Small intestine (tissue), 7 donors: ENCODE results near the gene DNMT1. TPM values are rescaled to one million over a fixed set of nuclear protein-coding genes. Genes with fewer than 3 reads are reported as not detected.
"Not testable (repeated sequence)": the region's sequence is repeated elsewhere in the genome, so short reads cannot be mapped to it uniquely, and the experiment has no call there.

ENCODE experiments used
- DNase-seq, 2 donors: peaks; one replicate each; pipeline versions ENCODE4 v3.0.0 to v3.0.0-alpha.2; 2013
- FAIRE-seq: peaks from 2 replicates; lab custom pipeline; 2012; peaks lifted over from hg19 to GRCh38; lab: Jason Lieb, UNC
- H3K27ac ChIP-seq, 3 donors: one replicate each; pipeline ENCODE4 v1.5.1; 2013; ENCODE audit warnings: low read length in 2 of 3, mild to moderate bottlenecking in 2 of 3, control low read depth in 1 of 3, inconsistent platforms in 1 of 3, low read depth in 1 of 3, moderate library complexity in 1 of 3
- H3K27me3 ChIP-seq, 3 donors: one replicate each; pipeline ENCODE4 v1.6.1; 2013; ENCODE audit warnings: low read length in 3 of 3, inconsistent platforms in 1 of 3; ENCODE audit not compliant: control insufficient read depth in 3 of 3, insufficient read depth in 3 of 3
- H3K36me3 ChIP-seq, 3 donors: one replicate each; pipeline ENCODE4 v1.6.1; 2013; ENCODE audit warnings: low read length in 3 of 3, inconsistent platforms in 1 of 3, low read depth in 1 of 3, mild to moderate bottlenecking in 1 of 3, moderate library complexity in 1 of 3; ENCODE audit not compliant: control insufficient read depth in 3 of 3, insufficient read depth in 2 of 3
- H3K4me1 ChIP-seq, 3 donors: one replicate each; pipeline ENCODE4 v1.6.1; 2013; ENCODE audit warnings: low read length in 2 of 3, inconsistent platforms in 1 of 3, low read depth in 1 of 3, mild to moderate bottlenecking in 1 of 3, moderate library complexity in 1 of 3; ENCODE audit not compliant: control insufficient read depth in 3 of 3, insufficient read depth in 2 of 3
- H3K4me3 ChIP-seq, 3 donors: one replicate each; pipeline ENCODE4 v1.5.1; 2013; ENCODE audit warnings: low read length in 3 of 3, control low read depth in 1 of 3, inconsistent platforms in 1 of 3, low read depth in 1 of 3, mild to moderate bottlenecking in 1 of 3, moderate library complexity in 1 of 3
- H3K9me3 ChIP-seq, 2 donors: one replicate each; pipeline ENCODE4 v1.6.1; 2013; ENCODE audit warnings: low read depth in 1 of 2, low read length in 1 of 2; ENCODE audit not compliant: control insufficient read depth in 2 of 2, insufficient read depth in 1 of 2
- WGBS, 3 donors: extraction: QIAGEN DNeasy Blood & Tissue Kit; methylation state at CpG; one replicate each; pipeline ENCODE4 v1.1.7; 2013; 5-methylcytosine and 5-hydroxymethylcytosine counted together
- polyA plus RNA-seq, 4 donors: library from polyadenylated mRNA; stranded (reverse) in 3 of 4; unstranded in 1 of 4; fragments of 200-250 nt in 3 of 4; fragments of 120-200 nt in 1 of 4; gene quantifications; one replicate each; pipeline versions ENCODE4 v1.2.1 to v1.2.3, GENCODE V29; 2013
- donor health status: healthy with polysubstance abuse.
- donor health status: control.
- donor health status: control.
- donor health status: Bipolar disorder and iron deficiency.
- donor health status: healthy.

The DNMT1 gene
- polyA plus RNA-seq, 4 donors: 10.0 to 44.8 (median 22.9) TPM

DNA sequence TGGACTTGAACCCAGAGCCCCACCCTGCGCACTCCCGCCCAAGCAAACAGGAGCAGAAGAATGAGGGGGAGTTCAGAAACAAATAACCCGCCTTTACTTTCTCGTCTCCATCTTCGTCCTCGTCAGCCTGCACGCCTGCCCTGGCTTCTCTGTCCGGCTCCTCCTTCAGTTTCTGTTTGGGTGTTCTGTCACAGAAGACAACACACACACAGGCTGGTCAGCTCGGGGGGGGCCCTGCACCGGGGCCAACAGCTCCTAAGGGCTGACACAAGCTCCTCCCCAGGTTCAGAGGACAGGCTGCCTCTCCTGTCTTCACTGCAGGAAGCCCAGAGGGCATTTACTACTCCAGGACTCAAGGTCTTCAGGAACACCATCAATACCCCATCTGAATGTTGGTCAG lies 28.3 kb downstream of the DNMT1 start:
- H3K9me3 ChIP-seq, DNase-seq, H3K27me3 ChIP-seq, H3K27ac ChIP-seq, H3K4me1 ChIP-seq, FAIRE-seq, H3K4me3 ChIP-seq: not testable (repeated sequence)
- peaks cover 0 to 71% (median 13%) of the 10 kb centered on the region in 3 donors for H3K36me3 ChIP-seq
- WGBS, 3 donors: 92 to 98% (median 95%) methylated on average over 10 of the region's 10 CpGs

DNA sequence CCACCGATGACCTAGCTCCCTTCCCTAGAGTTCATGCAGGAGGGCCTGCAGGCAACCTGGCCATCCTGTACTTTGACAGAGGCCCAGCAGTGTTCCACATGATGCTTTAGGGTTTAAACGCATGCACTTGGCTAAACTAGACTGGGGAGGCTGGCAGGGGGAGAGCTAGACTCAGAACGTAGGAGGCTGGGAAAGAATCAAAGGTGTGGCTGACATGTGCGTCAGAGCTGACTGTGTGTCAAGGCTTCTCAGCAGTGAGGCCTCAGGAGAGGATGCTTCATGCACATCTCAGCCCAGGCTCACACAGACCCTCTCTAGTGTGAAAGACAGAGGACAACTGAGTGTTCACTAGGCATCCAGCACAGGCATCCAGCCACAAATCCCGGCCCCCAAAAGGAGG lies 28.7 kb downstream of the DNMT1 start:
- 94 to 95% (median 95%) methylated on average over 5 of the region's 5 CpGs for WGBS, 3 donors
- FAIRE-seq (no peak), DNase-seq (no peak)
- Histone ChIP-seq H3K27ac (no peak overlapping the region), H3K36me3 (peaks cover 0 to 72% (median 13%) of the 10 kb centered on the region in 3 donors), H3K4me3 (no peak overlapping the region), H3K9me3 (no peaks in the 10 kb centered on the region), H3K4me1 (no peaks in the 10 kb centered on the region), H3K27me3 (no peaks in the 10 kb centered on the region)

DNA sequence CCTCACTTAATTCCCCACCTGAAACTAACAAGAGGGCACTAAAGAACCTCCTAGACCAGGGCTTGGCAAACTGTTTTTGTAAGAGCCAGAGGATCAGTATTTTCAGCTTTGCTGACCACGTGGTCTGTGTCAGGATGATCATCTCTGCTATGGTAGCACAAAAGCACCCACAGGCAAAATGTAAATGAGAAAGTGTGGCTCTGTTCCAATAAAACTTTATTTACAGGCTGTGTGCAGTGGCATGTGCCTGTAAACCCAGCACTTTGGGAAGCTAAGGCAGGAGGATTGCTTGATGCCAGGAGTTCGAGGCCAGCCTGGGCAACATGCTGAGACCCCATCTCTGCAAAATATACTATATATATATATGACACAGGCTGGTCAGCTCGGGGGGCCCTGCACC lies 31.2 kb downstream of the DNMT1 start:
- H3K9me3 ChIP-seq: no peaks in the 10 kb centered on the region
- no peaks in the 10 kb centered on the region for H3K27me3 ChIP-seq
- no peak overlapping the region for H3K27ac ChIP-seq
- 89 to 96% (median 96%) methylated on average over 3 of the region's 3 CpGs for WGBS, 3 donors
- FAIRE-seq (no peak), DNase-seq (no peak)
- H3K36me3 ChIP-seq: peaks cover 0 to 79% (median 21%) of the 10 kb centered on the region in 3 donors
- H3K4me1 ChIP-seq: no peaks in the 10 kb centered on the region
- H3K4me3 ChIP-seq: no peak overlapping the region

DNA sequence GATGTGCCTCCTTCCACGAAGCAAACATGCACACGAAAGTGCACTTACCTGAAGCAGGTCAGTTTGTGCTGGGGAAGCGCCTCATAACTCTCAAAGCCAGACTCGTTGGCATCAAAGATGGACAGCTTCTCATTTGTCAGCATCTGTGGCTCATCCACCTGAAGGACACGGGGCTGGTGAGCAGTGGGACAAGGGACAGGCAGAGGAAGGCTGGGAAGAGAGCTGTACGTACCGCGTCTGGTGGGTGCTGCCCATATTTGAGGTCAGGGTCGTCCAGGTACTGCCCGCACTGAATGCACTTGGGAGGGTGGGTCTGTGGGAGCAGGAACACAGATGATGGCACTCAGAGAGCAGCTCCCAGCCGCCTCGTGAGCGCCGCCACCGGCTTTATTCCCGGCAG lies 35.1 kb downstream of the DNMT1 start:
- H3K36me3 ChIP-seq: peaks cover 5 to 90% (median 24%) of the 10 kb centered on the region in 3 donors
- no peaks in the 10 kb centered on the region for H3K4me1 ChIP-seq
- H3K27ac ChIP-seq: no peak overlapping the region
- DNase-seq: no peak
- no peaks in the 10 kb centered on the region for H3K9me3 ChIP-seq
- FAIRE-seq: no peak
- WGBS, 3 donors: 93 to 95% (median 94%) methylated on average over 16 of the region's 16 CpGs
- no peak overlapping the region for H3K4me3 ChIP-seq
- H3K27me3 ChIP-seq: no peaks in the 10 kb centered on the region

DNA sequence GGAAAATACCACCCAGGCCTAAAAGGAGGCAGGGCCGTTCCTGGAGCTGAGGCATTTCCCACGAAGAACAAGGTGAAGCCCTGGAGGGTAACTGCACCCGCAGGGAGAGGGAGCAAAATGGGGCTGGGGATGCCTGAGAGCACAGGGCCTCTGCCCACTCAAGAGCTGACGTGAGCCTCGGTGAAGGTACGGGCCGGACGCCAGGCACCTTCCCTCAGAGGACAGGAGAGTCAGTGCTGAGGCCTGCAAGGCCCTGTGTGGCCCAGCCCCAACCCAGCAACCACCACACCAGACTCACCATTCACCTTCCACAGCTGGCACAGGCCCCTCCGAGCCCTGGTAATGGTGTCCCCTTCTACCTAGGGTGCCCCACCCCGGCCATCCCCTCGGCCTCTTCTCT lies 36.3 kb downstream of the DNMT1 start:
- Histone ChIP-seq H3K36me3 (peaks cover 8 to 89% (median 30%) of the 10 kb centered on the region in 3 donors), H3K27me3 (no peaks in the 10 kb centered on the region), H3K4me3 (no peak overlapping the region), H3K27ac (no peak overlapping the region), H3K4me1 (no peaks in the 10 kb centered on the region), H3K9me3 (no peaks in the 10 kb centered on the region)
- 96 to 99% (median 97%) methylated on average over 10 to 11 of the region's 11 CpGs for WGBS, 3 donors
- FAIRE-seq (no peak), DNase-seq (no peak)

DNA sequence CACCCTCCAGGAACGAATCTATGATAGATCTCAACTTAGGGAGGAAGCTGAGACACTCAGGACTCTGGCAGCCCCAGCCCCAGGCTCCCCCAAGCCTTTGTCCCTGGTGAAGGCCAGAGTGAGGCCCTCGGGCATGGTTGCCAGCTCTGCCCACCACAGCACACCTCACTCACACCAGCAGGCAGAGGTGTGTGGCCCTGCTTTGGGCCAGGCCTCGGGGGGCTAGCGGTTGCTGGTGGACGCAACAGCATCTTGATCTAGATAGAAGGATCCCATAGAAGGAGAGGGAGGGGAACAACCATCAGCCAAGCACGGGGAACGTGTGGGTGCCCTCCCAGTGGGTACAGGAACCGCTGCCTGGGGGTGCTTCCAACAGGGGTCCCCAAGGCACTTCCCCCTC lies 36.7 kb downstream of the DNMT1 start:
- Histone ChIP-seq H3K36me3 (peaks cover 8 to 86% (median 30%) of the 10 kb centered on the region in 3 donors), H3K4me1 (no peaks in the 10 kb centered on the region), H3K9me3 (no peaks in the 10 kb centered on the region), H3K27me3 (no peaks in the 10 kb centered on the region), H3K4me3 (no peak overlapping the region), H3K27ac (no peak overlapping the region)
- no peak for FAIRE-seq
- DNase-seq: no peak
- WGBS, 3 donors: 92 to 94% (median 93%) methylated on average over 8 of the region's 8 CpGs

DNA sequence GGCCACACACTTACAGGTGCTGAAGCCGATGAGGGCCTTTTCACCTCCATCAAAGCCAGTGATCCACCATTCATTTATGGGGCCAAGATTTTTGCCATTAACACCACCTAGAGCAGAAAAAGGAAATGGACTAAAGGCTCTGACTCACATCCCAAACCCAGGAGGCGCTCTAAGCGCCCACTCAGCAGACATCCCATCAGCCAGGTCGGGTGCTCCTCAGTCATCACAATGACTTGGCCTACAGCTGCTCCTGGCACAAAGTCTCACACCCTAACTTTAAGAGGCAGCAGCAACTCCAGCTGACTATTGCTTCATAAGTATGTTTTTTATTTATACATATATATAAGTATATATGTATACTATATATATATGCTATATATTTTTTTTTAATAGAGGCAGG lies 38.9 kb downstream of the DNMT1 start:
- Histone ChIP-seq H3K4me3 (no peak overlapping the region), H3K4me1 (no peaks in the 10 kb centered on the region), H3K27ac (no peak overlapping the region), H3K9me3 (no peaks in the 10 kb centered on the region), H3K36me3 (peaks cover 10 to 86% (median 38%) of the 10 kb centered on the region in 3 donors), H3K27me3 (no peaks in the 10 kb centered on the region)
- FAIRE-seq (no peak), DNase-seq (no peak)
- WGBS, 3 donors: 89 to 96% (median 93%) methylated on average over 4 of the region's 4 CpGs

DNA sequence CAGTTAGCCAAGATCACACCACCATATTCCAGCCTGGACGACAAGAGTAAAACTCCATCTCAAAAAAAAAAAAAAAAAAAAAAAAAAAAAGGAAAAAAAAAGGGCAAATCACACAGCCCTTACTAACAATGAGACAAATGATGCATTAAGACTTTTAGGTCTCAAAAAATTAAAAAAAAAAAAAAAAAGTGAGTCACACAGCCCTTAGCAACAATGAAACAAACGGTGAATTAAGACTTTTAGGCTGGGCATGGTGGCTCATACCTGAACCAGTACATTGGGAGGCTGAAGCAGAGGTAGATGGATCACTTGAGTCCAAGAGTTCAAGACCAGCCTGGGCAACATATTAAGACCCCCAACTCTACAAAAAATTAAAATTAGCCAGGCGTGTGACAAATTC lies 42.7 kb downstream of the DNMT1 start:
- H3K27me3 ChIP-seq: no peaks in the 10 kb centered on the region
- DNase-seq (no peak), FAIRE-seq (no peak)
- H3K36me3 ChIP-seq: peaks cover 20 to 74% (median 28%) of the 10 kb centered on the region in 3 donors
- H3K27ac ChIP-seq: no peak overlapping the region
- no peak overlapping the region for H3K4me3 ChIP-seq
- H3K9me3 ChIP-seq: no peaks in the 10 kb centered on the region
- WGBS, 3 donors: 88 to 95% (median 90%) methylated on average over 3 of the region's 3 CpGs
- no peaks in the 10 kb centered on the region for H3K4me1 ChIP-seq

DNA sequence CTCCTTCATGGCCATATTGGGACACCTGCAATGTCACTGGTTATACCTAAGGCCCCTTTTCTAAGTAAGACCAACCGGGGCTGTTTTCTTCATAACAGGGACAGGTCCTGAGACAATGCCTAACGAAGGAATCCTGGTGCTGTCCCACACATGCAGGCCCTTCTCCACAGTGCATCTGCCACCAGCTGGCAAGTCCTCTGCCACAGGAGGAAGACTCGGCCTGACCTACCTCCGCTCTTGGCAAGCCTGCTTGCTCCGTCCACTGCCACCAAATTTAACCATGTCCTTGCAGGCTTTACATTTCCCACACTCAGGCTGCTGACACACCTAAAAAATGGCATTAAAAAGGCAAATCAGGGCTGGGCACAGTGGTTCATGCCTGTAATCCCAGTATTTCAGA lies 43.2 kb downstream of the DNMT1 start:
- Histone ChIP-seq H3K4me3 (no peak overlapping the region), H3K27ac (no peak overlapping the region), H3K36me3 (peaks cover 21 to 76% (median 30%) of the 10 kb centered on the region in 3 donors), H3K4me1 (no peaks in the 10 kb centered on the region), H3K9me3 (no peaks in the 10 kb centered on the region), H3K27me3 (no peaks in the 10 kb centered on the region)
- DNase-seq (no peak), FAIRE-seq (no peak)
- 91 to 94% (median 91%) methylated on average over 5 of the region's 5 CpGs for WGBS, 3 donors
